ENCODE results near the gene AFAP1.

- TF ChIP-seq POLR2AphosphoS5 (IDR thresholded peaks at IDR 0.05; ENCODE audit: low read depth, low read length) = no peak
- no peak for TF ChIP-seq POLR2A (IDR thresholded peaks at IDR 0.05; ENCODE audit: low read depth, low read length)
Observed at GRCh38 chr4:7967063-7967440, 27.4 kb upstream of the AFAP1 start.
